ENCODE data around the gene ASB18.

GRCh38 chr2:236219411-236219810 lies 44.8 kb downstream of the ASB18 start:
- no peak for TF ChIP-seq CTCF (IDR thresholded peaks at IDR 0.05; ENCODE audit: low read length)
- TF ChIP-seq EZH2 (optimal IDR thresholded peaks at IDR 0.05; ENCODE audit: low read depth, low read length), result no peak
- no peak for TF ChIP-seq EZH2phosphoT487 (IDR thresholded peaks at IDR 0.05; ENCODE audit: low read length)
